Gastroesophageal sphincter (tissue), 3 donors: Measurements from ENCODE around the gene XBP1.

ENCODE experiments used
- EP300 ChIP-seq: sonication (generic); formaldehyde crosslinking; IDR thresholded peaks from one replicate; pipeline ENCODE4 v1.6.1; 2017; ENCODE audit warnings: antibody characterized with exemption, mild to moderate bottlenecking
- POLR2A ChIP-seq, 2 donors: fragments of 450-650 bp; IDR thresholded peaks; one replicate each; pipeline ENCODE4 v1.6.1; 2017; ENCODE audit warnings: antibody characterized with exemption in 2 of 2, mild to moderate bottlenecking in 2 of 2, moderate library complexity in 1 of 2
- POLR2AphosphoS5 ChIP-seq: sonication (generic); formaldehyde crosslinking; IDR thresholded peaks from one replicate; pipeline ENCODE4 v1.6.1; 2017; ENCODE audit warnings: antibody characterized with exemption
- TF ChIP-seq, protein P1 (sequence below), 4 experiments: fragments of 200-600 bp in 2 of 4; fragments of 450-650 bp in 2 of 4; sonication (generic) in 1 of 4; IDR thresholded peaks; one replicate each; pipeline ENCODE4 v1.5.1; 2017 to 2019; ENCODE audit warnings: antibody characterized with exemption in 4 of 4, mild to moderate bottlenecking in 2 of 4, moderate library complexity in 2 of 4

DNA sequence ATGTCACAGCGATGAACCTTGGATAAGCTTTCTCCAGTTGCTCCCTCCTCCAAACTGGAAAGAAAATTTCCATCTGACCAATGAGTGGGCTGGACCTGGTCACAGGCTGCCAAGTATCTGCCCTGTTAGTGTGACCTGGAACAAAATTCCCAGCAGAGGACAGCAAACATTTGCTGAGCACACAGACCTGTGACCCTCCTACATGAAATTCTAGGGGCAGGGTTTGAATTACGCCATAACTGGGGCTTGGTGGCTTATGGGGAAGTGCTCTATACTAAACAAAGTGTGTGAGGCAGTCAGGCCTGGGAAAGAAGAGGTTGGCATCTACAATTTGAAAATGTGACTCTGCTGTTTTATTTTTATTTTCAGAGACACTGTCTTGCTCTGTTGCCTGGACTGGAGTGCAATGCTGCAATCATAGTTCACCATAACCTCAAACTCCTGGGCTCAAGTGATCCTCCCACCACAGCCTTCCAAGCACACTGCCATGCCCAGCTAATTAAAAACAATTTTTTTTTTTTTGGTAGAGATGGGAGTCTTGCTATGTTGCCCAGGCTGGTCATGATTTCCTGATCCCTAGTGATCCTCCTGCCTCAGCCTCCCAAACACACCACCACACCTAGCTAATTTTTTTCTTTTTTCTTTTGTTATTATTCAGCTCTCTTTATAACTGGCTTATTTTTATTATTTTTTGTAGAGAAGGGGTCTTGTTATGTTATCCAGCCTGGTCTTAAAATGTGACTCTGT lies 13.6 kb upstream of the XBP1 start:
- TF ChIP-seq, protein P1, sequence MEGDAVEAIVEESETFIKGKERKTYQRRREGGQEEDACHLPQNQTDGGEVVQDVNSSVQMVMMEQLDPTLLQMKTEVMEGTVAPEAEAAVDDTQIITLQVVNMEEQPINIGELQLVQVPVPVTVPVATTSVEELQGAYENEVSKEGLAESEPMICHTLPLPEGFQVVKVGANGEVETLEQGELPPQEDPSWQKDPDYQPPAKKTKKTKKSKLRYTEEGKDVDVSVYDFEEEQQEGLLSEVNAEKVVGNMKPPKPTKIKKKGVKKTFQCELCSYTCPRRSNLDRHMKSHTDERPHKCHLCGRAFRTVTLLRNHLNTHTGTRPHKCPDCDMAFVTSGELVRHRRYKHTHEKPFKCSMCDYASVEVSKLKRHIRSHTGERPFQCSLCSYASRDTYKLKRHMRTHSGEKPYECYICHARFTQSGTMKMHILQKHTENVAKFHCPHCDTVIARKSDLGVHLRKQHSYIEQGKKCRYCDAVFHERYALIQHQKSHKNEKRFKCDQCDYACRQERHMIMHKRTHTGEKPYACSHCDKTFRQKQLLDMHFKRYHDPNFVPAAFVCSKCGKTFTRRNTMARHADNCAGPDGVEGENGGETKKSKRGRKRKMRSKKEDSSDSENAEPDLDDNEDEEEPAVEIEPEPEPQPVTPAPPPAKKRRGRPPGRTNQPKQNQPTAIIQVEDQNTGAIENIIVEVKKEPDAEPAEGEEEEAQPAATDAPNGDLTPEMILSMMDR (IDR thresholded peaks at IDR 0.05) = no peak
- TF ChIP-seq POLR2A (IDR thresholded peaks at IDR 0.05) (no peak), EP300 (no peak), POLR2AphosphoS5 (no peak)
